Esophagus muscularis mucosa (tissue), 4 donors: Measurements from ENCODE around the gene SNAP29. TPM values are rescaled to one million over a fixed set of nuclear protein-coding genes. Genes with fewer than 3 reads are reported as not detected.
"Not testable (repeated sequence)": the region's sequence is repeated elsewhere in the genome, so short reads cannot be mapped to it uniquely, and the experiment has no call there.

Experiments
- DNase-seq: peaks from one replicate; pipeline ENCODE4 v3.0.0-alpha.2; 2017; ENCODE audit errors: extremely low spot score
- H3K27ac ChIP-seq, 4 donors: fragments of 200-600 bp; sonication (generic); replicated peaks in 1 of 4; 1 replicate in 3 of 4; 2 replicates in 1 of 4; pipeline ENCODE4 v1.5.1; 2016 to 2019; ENCODE audit warnings: mild to moderate bottlenecking in 1 of 4
- H3K27me3 ChIP-seq, 4 donors: fragments of 200-600 bp; sonication (generic); one replicate each; pipeline versions ENCODE4 v1.5.1 to v1.6.0; 2016 to 2019
- H3K36me3 ChIP-seq, 4 donors: fragments of 200-600 bp; sonication (generic); one replicate each; pipeline ENCODE4 v1.5.1; 2016 to 2019
- H3K4me1 ChIP-seq, 4 donors: fragments of 200-600 bp; sonication (generic); one replicate each; pipeline ENCODE4 v1.5.1; 2016 to 2019
- H3K4me3 ChIP-seq, 4 donors: fragments of 200-600 bp; sonication (generic); 1 replicate in 2 of 4; 2 replicates in 2 of 4; pipeline ENCODE4 v1.5.1; 2016 to 2019; ENCODE audit warnings: mild to moderate bottlenecking in 4 of 4, moderate library complexity in 1 of 4
- H3K9me3 ChIP-seq, 4 donors: fragments of 200-600 bp; sonication (generic); 1 replicate in 3 of 4; 2 replicates in 1 of 4; pipeline ENCODE4 v1.5.1; 2016 to 2019
- CTCF ChIP-seq, 3 experiments: fragments of 200-600 bp in 2 of 3; fragments of 450-650 bp in 1 of 3; sonication (generic) in 2 of 3; IDR thresholded peaks; one replicate each; pipeline ENCODE4 v1.5.1; 2017 to 2019; ENCODE audit warnings: antibody characterized with exemption in 3 of 3, mild to moderate bottlenecking in 2 of 3, moderate library complexity in 1 of 3
- EP300 ChIP-seq: sonication (generic); formaldehyde crosslinking; IDR thresholded peaks from one replicate; pipeline ENCODE4 v1.6.1; 2017; ENCODE audit warnings: antibody characterized with exemption
- POLR2A ChIP-seq: fragments of 450-650 bp; IDR thresholded peaks from one replicate; pipeline ENCODE4 v1.6.1; 2017; ENCODE audit warnings: antibody characterized with exemption, moderate library complexity, mild to moderate bottlenecking, low read depth
- POLR2AphosphoS5 ChIP-seq, 2 donors: sonication (generic); formaldehyde crosslinking; IDR thresholded peaks; one replicate each; pipeline ENCODE4 v1.6.1; 2017; ENCODE audit warnings: antibody characterized with exemption in 2 of 2
- WGBS: methylation state at CpG from one replicate; pipeline ENCODE4 v1.1.5; 2018; 5-methylcytosine and 5-hydroxymethylcytosine counted together
- intact Hi-C: fragments of 100-400 bp; cut with DNase I; formaldehyde crosslinking; loops from one replicate; pipeline ENCODE4 v1.15.1; 2023
- total RNA-seq, 4 donors: library from RNA; depleted of rRNA; stranded (reverse); fragments of >200 nt; gene quantifications; one replicate each; pipeline versions ENCODE4 v1.1.0 to v1.2.1, GENCODE V29; 2016

Gene SNAP29
- total RNA-seq, 4 donors from 2014 or later = 21.2 to 33.6 (median 26.4) TPM

- H3K9me3 ChIP-seq = no peaks in the 10 kb centered on the region
- H3K27me3 ChIP-seq = no peaks in the 10 kb centered on the region
These were observed 40.3 kb upstream of the SNAP29 start for GRCh38 chr22:20818471-20818870.

GRCh38 chr22:20819471-20819870, 39.3 kb upstream of the SNAP29 start:
- no peaks in the 10 kb centered on the region for H3K4me1 ChIP-seq
- H3K27ac ChIP-seq = no peak overlapping the region
- DNase-seq = no peak
- no peaks in the 10 kb centered on the region for H3K9me3 ChIP-seq
- intact Hi-C loops = no loop called here
- peaks cover 58 to 100% (median 83%) of the 10 kb centered on the region in 4 donors for H3K36me3 ChIP-seq
- H3K4me3 ChIP-seq = no peak overlapping the region
- H3K27me3 ChIP-seq = no peaks in the 10 kb centered on the region
- TF ChIP-seq POLR2AphosphoS5 (IDR thresholded peaks at IDR 0.05) = no peak
- 95% methylated on average over 9 of the region's 9 CpGs for WGBS

More at GRCh38 chr22:20818471-20818870, 40.3 kb upstream of the SNAP29 start:
- Histone ChIP-seq H3K4me1 (no peaks in the 10 kb centered on the region), H3K27ac (no peak overlapping the region), H3K4me3 (no peak overlapping the region), H3K36me3 (peaks cover 48 to 100% (median 82%) of the 10 kb centered on the region in 4 donors)
- DNase-seq = no peak
- intact Hi-C loops = no loop called here
- 88% methylated on average over 3 of the region's 3 CpGs for WGBS
- TF ChIP-seq POLR2AphosphoS5 (IDR thresholded peaks at IDR 0.05) (no peak), CTCF (IDR thresholded peaks at IDR 0.05) (no peak), POLR2A (no peak), EP300 (no peak)

- H3K27ac ChIP-seq, H3K4me1 ChIP-seq, DNase-seq, intact Hi-C loops, H3K27me3 ChIP-seq, H3K9me3 ChIP-seq, H3K4me3 ChIP-seq: not testable (repeated sequence)
- WGBS = 95% methylated on average over 8 of the region's 8 CpGs
- peaks cover 47 to 96% (median 76%) of the 10 kb centered on the region in 4 donors for H3K36me3 ChIP-seq
These were observed 37.0 kb upstream of the SNAP29 start for GRCh38 chr22:20821717-20822239.

GRCh38 chr22:20822240-20822639, 36.6 kb upstream of the SNAP29 start:
- Histone ChIP-seq H3K27ac (no peak overlapping the region), H3K36me3 (peaks cover 44 to 91% (median 73%) of the 10 kb centered on the region in 4 donors), H3K4me3 (no peak overlapping the region), H3K27me3 (no peaks in the 10 kb centered on the region), H3K4me1 (no peaks in the 10 kb centered on the region), H3K9me3 (no peaks in the 10 kb centered on the region)
- 96% methylated on average over 5 of the region's 5 CpGs for WGBS
- intact Hi-C loops = no loop called here
- DNase-seq = no peak
- no peak for TF ChIP-seq POLR2AphosphoS5 (IDR thresholded peaks at IDR 0.05)
- no peak for TF ChIP-seq CTCF (IDR thresholded peaks at IDR 0.05)
- TF ChIP-seq POLR2A = no peak
- no peak for TF ChIP-seq EP300

GRCh38 chr22:20823264-20823663, 35.5 kb upstream of the SNAP29 start:
- no peak overlapping the region for H3K27ac ChIP-seq
- no peak for DNase-seq
- intact Hi-C loops = no loop called here
- H3K27me3 ChIP-seq = no peaks in the 10 kb centered on the region
- TF ChIP-seq POLR2A (no peak), CTCF (IDR thresholded peaks at IDR 0.05) (no peak), EP300 (no peak), POLR2AphosphoS5 (IDR thresholded peaks at IDR 0.05) (no peak)
- H3K9me3 ChIP-seq = no peaks in the 10 kb centered on the region
- no peak overlapping the region for H3K4me3 ChIP-seq
- H3K36me3 ChIP-seq = peaks cover 43 to 88% (median 71%) of the 10 kb centered on the region in 4 donors
- WGBS = 94% methylated on average over 1 of the region's 1 CpG
- no peaks in the 10 kb centered on the region for H3K4me1 ChIP-seq

- peaks cover 28 to 88% (median 68%) of the 10 kb centered on the region in 4 donors for H3K36me3 ChIP-seq
- H3K4me3 ChIP-seq, H3K27ac ChIP-seq, DNase-seq, intact Hi-C loops, H3K27me3 ChIP-seq, H3K4me1 ChIP-seq, H3K9me3 ChIP-seq: not testable (repeated sequence)
- WGBS = 94% methylated on average over 4 of the region's 4 CpGs
These were observed 33.6 kb upstream of the SNAP29 start for GRCh38 chr22:20825216-20825615.
